Measurements from ENCODE around the gene MYO1E.

DNA sequence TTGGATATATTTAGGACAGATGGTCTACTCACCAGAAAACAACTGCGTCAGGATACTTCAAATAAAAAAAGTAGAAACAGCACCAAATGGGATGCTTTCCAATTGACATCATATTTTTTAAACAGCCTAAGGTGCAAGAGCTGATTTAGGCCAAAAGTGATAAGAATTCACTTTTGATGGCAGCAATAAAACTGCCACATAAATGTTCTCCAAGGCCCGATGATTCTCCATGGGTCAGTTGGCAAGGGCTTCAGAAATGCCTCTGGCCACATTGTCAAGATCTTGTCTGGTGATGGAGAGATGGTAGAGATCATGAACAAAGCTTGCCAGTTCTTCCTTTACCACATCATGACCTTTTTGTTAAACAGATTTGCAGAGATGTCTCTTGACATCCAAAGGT lies 127.1 kb downstream of the MYO1E start:
- TF ChIP-seq POLR2A (IDR thresholded peaks at IDR 0.05), result no peak
- TF ChIP-seq, protein P1, sequence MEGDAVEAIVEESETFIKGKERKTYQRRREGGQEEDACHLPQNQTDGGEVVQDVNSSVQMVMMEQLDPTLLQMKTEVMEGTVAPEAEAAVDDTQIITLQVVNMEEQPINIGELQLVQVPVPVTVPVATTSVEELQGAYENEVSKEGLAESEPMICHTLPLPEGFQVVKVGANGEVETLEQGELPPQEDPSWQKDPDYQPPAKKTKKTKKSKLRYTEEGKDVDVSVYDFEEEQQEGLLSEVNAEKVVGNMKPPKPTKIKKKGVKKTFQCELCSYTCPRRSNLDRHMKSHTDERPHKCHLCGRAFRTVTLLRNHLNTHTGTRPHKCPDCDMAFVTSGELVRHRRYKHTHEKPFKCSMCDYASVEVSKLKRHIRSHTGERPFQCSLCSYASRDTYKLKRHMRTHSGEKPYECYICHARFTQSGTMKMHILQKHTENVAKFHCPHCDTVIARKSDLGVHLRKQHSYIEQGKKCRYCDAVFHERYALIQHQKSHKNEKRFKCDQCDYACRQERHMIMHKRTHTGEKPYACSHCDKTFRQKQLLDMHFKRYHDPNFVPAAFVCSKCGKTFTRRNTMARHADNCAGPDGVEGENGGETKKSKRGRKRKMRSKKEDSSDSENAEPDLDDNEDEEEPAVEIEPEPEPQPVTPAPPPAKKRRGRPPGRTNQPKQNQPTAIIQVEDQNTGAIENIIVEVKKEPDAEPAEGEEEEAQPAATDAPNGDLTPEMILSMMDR (IDR thresholded peaks at IDR 0.05), result no peak
